ENCODE results near the gene FAM184B.

Gene FAM184B

GRCh38 chr4:17624821-17625220 is 156.6 kb downstream of the FAM184B start:
- DNase-seq = no peak

- DNase-seq = no peak
These were observed 157.9 kb downstream of the FAM184B start for GRCh38 chr4:17623451-17624001.

- DNase-seq = no peak
These were observed 161.9 kb downstream of the FAM184B start for GRCh38 chr4:17619416-17620105.

- no peak for DNase-seq
These were observed 162.5 kb downstream of the FAM184B start for GRCh38 chr4:17618926-17619325.

- no peak for DNase-seq
These were observed 165.1 kb downstream of the FAM184B start for GRCh38 chr4:17616283-17616682.

GRCh38 chr4:17614416-17615299 is 166.8 kb downstream of the FAM184B start, which contains the start of gene MED28:
TSS of gene MED28 (plus strand) at chr4:17614641. CDS start at chr4:17614655, 14 bp downstream.
- peak; percentile 32 for DNase-seq

- no peak for DNase-seq
These were observed 167.5 kb downstream of the FAM184B start for GRCh38 chr4:17613761-17614415.

GRCh38 chr4:17605236-17605635 is 176.2 kb downstream of the FAM184B start:
- no peak for DNase-seq

- DNase-seq = no peak
These were observed 181.6 kb downstream of the FAM184B start for GRCh38 chr4:17599826-17600225.

- no peak for DNase-seq
These were observed 183.9 kb downstream of the FAM184B start for GRCh38 chr4:17597517-17597916.

- no peak for DNase-seq
These were observed 185.9 kb downstream of the FAM184B start for GRCh38 chr4:17595471-17596005.

- DNase-seq = no peak
These were observed 192.1 kb downstream of the FAM184B start for GRCh38 chr4:17589355-17589754.

GRCh38 chr4:17587094-17587822 is 194.2 kb downstream of the FAM184B start:
- no peak for DNase-seq

- DNase-seq = no peak
These were observed 196.8 kb downstream of the FAM184B start for GRCh38 chr4:17584521-17585213.

GRCh38 chr4:17583941-17584340 is 197.5 kb downstream of the FAM184B start:
- no peak for DNase-seq

- no peak for DNase-seq
These were observed 198.1 kb downstream of the FAM184B start for GRCh38 chr4:17583276-17583675.

- no peak for DNase-seq
These were observed 200.5 kb downstream of the FAM184B start for GRCh38 chr4:17580969-17581368.

Data from DMS153 (cell line).